BJ (cell line): Measurements from ENCODE around the gene DIAPH1. TPM values are rescaled to one million over a fixed set of nuclear protein-coding genes. Genes with fewer than 3 reads are reported as not detected.

Experiments used
- CTCF ChIA-PET: fragments of 350-600 bp; formaldehyde crosslinking; extraction: SDS; loops from one replicate; lab custom pipeline; 2021; ENCODE audit warnings: antibody characterized with exemption, inconsistent platforms; lab: Yijun Ruan, JAX
- POLR2A ChIA-PET: fragments of 300-600 bp; sonication (Branson Sonifier 250); formaldehyde crosslinking; extraction: SDS; loops from one replicate; lab custom pipeline; 2021; ENCODE audit warnings: antibody characterized with exemption; lab: Charles Lee
- DNase-seq: peaks from one replicate; pipeline ENCODE4 v3.0.0-alpha.2; 2011; ENCODE audit warnings: low read depth
- H3K27me3 ChIP-seq: 2 replicates; pipeline ENCODE4 v1.6.0; 2011; ENCODE audit warnings: low read length; ENCODE audit not compliant: control insufficient read depth, insufficient read depth
- H3K36me3 ChIP-seq: 2 replicates; pipeline ENCODE4 v1.5.1; 2011; ENCODE audit warnings: low read length; ENCODE audit not compliant: control insufficient read depth, insufficient read depth
- H3K4me3 ChIP-seq: 2 replicates; pipeline ENCODE4 v1.5.1; 2011; ENCODE audit warnings: low read depth, mild to moderate bottlenecking, control low read depth, low read length
- CTCF ChIP-seq: IDR thresholded peaks from 2 replicates; pipeline ENCODE4 v1.5.1; 2011; ENCODE audit warnings: low read depth, mild to moderate bottlenecking, control low read depth, inconsistent platforms, low read length, moderate library complexity; ENCODE audit not compliant: insufficient read depth
- polyA plus RNA-seq: library from polyadenylated mRNA; depleted of rRNA; stranded (reverse); fragments of >200 nt; gene quantifications from 2 replicates; pipeline ENCODE4 v1.2.3, GENCODE V29; 2011

The DIAPH1 gene
- polyA plus RNA-seq, 1 experiment = 36.6 TPM

- DNase-seq = peak; percentile 87
- Histone ChIP-seq H3K27me3 (no peaks in the 10 kb centered on the region), H3K36me3 (no peaks in the 10 kb centered on the region), H3K4me3 (no peak overlapping the region)
- TF ChIP-seq CTCF = peak; percentile 87
- POLR2A ChIA-PET = interaction anchor here (0.6 kb wide), 3 partner anchors 72 to 168 kb away, joined by 3 to 4 read pairs (median 4); partner anchors contain the start of genes PCDHGA8 and PCDHGC5
- CTCF ChIA-PET = interaction anchor here (0.7 to 5.3 kb wide), 31 partner anchors 11 to 383 kb away, joined by 3 to 112 read pairs (median 4); partner anchors contain the start of genes PCDHB14, PCDHB8, PCDHGA1 and PCDHGA10
These were observed 57.9 kb downstream of the DIAPH1 start for GRCh38 chr5:141560725-141561483.

- ChIA-PET POLR2A (interaction anchor here (0.6 kb wide), 1 partner anchor 71 kb away, joined by 4 read pairs; the partner anchor contains the start of gene PCDHGC5), CTCF (interaction anchor here (0.7 to 5.3 kb wide), 24 partner anchors 12 to 312 kb away, joined by 3 to 112 read pairs (median 4); partner anchors contain the start of genes PCDHGA1, PCDHGA10, PCDHGA11 and PCDHGA12)
- no peaks in the 10 kb centered on the region for H3K27me3 ChIP-seq
- peak; percentile 8 for DNase-seq
- no peak for TF ChIP-seq CTCF
- no peak overlapping the region for H3K4me3 ChIP-seq
- 0 out of 2 replicates have a peak, but pooled peaks cover 2% of the 10 kb centered on the region for H3K36me3 ChIP-seq
These were observed 58.6 kb downstream of the DIAPH1 start for GRCh38 chr5:141560151-141560550.

- Histone ChIP-seq H3K4me3 (no peak overlapping the region), H3K36me3 (0 out of 2 replicates have a peak, but pooled peaks cover 3% of the 10 kb centered on the region), H3K27me3 (no peaks in the 10 kb centered on the region)
- peak; percentile 29 for DNase-seq
- CTCF ChIA-PET = interaction anchor here (0.6 to 5.3 kb wide), 19 partner anchors 15 to 367 kb away, joined by 3 to 112 read pairs (median 11); partner anchors contain the start of genes PCDHB14, PCDHGA10, PCDHGA11 and PCDHGA12
- TF ChIP-seq CTCF = no peak
- POLR2A ChIA-PET = no interaction called here
These were observed 59.3 kb downstream of the DIAPH1 start for GRCh38 chr5:141559461-141559860.

- Histone ChIP-seq H3K4me3 (no peak overlapping the region), H3K36me3 (0 out of 2 replicates have a peak, but pooled peaks cover 3% of the 10 kb centered on the region), H3K27me3 (no peaks in the 10 kb centered on the region)
- CTCF ChIA-PET = interaction anchor here (0.6 to 5.3 kb wide), 52 partner anchors 10 to 1811 kb away, joined by 3 to 112 read pairs (median 7); partner anchors contain the start of genes PCDHB11, PCDHB8, PCDHGA1 and PCDHGA10
- no peak for DNase-seq
- POLR2A ChIA-PET = interaction anchor here (1.0 to 1.2 kb wide), 2 partner anchors 82 to 161 kb away, joined by 4 read pairs; partner anchors contain the start of genes PCDHGB5 and PCDHGC3
- TF ChIP-seq CTCF = no peak
These were observed 60.6 kb downstream of the DIAPH1 start for GRCh38 chr5:141558150-141558549.
